NCI-H1092 treated with DMSO at 0.1 percent for 48 hours (cell line): ENCODE results near the gene CCM2.
"Not testable (repeated sequence)": the region's sequence is repeated elsewhere in the genome, so short reads cannot be mapped to it uniquely, and the experiment has no call there.

ENCODE experiments used
- DNase-seq: peaks from one replicate; lab custom pipeline; 2025; lab: John Stamatoyannopoulos, UW

CCM2 gene

DNA sequence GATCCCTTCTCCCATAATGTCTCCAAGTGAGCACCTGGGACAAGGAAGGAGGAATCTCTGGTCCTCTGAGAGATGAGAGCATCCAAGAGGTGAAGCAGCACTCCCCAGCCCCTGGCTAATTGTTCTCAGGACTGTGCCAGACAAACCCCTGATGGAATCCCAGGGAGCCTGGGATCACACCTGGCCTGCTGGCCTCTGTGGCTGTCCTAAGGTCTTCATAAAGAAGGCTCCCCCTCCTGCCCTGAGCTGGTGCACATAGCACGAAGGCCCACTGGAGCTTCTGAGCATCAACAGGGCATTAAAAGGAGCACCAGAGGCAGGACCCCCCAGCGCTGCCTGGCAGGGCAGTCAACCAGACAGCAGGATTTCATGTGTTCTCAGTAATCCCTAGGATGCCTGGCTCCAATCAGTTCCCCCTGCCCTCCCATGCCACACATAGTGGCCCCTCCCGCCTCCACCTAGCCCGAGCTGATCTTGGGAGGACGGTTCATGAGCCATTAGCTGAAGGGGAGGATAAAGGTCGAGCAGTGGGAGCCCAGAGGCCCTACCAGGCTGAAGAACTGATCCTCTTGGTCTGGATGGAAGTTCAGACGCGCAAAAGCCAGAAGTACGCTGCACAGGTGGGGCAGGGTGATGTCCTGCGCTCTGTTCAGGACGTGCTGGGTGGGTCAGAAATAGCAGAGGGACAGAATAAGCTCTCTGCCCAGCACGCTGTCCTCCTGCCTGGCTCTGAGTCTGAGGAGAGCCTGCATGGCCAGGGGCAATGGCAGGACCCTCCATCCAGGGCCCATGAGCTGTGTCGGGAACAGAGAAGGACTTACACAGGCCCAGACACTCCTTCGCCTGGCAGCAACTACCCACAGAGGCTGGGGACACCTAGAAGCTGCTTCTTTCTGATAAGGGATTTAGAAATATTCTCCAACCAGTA lies 103.0 kb downstream of the CCM2 start:
- DNase-seq, result no peak

DNA sequence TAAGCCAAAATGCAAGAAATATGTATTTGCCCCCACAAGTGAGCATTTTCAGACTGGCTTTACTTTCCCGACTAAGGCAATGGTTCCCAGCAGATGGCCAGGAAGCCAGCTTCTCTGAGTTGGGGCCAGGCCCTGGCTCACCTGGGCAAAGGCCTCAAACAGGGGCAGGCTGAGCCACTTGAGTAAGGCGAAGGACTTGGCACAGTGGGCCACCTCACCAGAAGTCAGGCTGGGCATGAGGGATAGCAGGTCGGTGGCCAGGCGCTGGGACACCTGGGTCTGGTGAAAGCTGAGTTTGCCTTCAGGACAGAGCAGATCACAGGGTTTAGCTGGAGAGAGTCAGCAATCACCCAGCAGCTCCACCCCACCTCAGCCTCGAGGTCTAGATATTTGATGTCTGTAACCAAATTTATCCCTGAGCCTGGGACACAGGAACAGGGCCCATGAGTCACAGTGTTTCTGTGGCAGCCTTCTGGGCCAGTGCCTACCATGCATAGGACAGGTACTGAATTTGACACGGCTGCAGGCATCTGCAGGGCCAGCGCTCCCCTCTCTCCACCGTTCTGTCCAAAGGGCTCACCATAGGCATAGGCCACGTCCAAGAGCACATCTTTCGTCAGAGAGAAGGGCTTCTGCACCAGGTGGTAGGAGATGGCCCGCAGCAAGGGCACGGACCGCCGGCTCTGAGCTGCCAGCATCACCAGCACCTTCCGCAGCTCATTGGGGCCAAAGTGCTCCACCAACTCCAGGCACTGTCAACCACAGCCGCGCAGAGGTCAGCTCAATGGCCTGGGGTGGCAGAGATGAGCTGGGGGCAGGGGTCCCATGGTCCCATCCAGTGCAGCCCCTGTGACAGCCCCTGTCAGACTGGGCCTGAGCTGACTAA lies 104.2 kb downstream of the CCM2 start:
- no peak for DNase-seq

DNA sequence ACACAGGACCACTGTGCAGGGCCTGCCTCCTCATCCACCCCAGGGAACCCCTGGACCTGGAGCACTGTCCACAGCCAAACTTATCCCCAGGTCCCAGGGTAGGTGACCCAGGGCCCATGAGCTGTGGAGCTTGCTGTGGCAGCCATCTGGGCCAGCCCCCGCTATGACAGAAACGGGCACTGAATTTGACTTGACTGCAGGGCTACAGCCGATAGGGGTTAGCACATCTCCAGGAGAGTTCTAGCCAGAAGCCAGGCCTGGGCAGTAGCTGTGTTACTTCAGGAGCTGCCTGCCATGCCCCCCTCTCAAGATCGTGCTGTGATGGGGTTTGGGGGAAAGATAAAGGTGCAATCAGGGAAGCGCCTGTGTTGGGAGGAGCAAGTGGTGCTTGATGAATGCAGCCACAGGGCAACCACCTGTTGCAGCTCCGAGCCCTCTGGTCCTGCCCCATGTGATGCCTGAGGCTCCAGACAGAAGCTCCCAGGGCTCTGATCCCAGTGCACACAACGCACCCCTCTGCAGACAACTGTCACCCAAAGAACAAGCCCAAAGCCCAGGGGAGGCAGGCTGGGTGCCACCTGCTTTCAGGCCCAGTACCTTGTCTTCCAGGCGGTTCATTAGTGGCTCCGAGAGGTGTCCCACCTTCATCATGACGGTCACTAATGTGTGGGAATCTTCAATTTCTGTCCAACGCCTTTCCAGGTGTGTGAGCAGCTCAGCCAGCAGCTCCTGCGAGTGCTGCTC lies 105.0 kb downstream of the CCM2 start:
- DNase-seq, result no peak

DNA sequence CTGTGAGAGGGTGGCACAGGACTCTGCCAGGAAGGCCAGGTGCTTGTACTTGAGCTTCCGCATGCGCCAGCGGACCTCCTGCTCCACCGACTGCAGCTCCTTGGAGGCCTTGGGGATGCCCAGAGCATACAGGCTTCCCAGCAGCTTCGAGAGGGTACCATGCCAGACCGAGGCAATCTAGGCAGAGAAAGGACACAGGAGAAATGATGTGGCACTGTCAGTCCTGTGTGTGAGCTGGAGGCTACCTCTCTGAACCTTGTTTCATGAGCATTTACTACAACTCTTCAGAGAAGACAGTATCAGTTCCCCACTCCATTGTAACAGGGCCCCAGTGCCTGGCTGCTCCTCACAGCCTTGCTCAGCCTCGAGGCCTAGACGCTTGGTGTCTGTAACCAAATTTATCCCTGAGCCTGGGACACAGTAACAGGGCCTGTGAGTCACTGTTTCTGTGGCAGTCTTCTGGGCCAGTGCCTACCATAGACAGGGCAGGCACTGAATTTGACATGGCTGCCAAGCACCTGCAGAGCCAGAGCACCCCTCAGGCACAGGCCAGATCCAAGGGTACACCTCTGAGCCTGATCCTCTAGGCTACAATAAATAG lies 105.7 kb downstream of the CCM2 start:
- no peak for DNase-seq

DNA sequence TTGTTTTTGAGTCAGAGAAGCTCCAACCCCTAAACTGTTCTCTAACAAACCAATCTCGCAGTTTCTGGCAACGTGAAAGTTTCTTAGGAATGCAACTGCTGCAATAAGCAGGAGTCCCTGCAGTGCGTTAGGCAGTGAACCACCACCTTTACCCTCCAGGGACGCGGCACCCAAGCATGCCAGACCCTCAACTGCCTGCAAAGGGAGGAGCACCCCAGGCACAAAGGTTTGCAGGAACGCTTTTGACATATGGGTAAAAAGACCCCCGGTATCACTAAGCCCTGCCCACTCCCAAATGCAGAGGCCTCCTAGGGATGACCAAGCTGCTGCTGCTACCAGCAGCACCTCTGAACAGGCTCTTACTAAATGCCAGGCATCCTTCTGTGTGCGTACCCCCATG lies 106.8 kb downstream of the CCM2 start:
- no peak for DNase-seq

DNA sequence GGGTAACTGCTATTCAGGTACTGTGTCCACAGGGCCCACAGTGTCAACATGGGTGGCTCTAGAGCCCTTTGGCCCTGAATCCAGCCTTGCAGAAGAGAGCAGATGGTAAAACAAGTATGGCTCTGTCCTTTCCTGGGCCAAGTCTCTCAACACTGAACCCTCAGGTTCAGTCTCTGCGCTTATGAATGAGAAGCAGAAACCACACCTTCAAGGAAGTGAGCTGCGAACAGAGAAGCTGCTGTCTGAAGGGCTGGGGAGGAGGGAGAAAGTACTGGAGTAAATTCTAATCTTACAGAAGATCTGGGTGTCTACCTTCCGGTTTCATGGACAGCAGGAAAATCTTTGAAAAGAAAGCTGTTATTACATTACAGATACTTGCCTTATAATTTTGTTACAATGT lies 107.4 kb downstream of the CCM2 start:
- DNase-seq, result no peak

DNA sequence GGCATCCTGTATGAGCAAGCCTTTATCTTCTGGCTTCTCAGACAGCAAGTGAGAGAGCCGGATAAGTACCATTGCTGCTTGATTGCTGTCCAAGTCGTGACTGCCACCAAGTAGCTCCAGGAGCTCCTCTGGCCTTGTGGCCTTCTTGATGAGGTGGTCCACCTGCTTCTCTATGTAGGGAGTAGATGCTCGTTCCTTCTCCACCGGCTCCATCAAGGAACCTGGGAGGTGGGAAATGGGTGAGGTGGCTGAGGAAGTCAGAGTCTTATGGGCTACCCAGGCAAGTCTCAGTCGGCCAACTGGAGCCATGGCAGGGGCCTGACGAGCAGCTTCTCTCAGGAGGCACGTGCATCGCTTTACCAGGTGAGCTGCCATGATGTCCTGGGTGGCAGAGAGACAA lies 108.9 kb downstream of the CCM2 start:
- DNase-seq, result no peak

DNA sequence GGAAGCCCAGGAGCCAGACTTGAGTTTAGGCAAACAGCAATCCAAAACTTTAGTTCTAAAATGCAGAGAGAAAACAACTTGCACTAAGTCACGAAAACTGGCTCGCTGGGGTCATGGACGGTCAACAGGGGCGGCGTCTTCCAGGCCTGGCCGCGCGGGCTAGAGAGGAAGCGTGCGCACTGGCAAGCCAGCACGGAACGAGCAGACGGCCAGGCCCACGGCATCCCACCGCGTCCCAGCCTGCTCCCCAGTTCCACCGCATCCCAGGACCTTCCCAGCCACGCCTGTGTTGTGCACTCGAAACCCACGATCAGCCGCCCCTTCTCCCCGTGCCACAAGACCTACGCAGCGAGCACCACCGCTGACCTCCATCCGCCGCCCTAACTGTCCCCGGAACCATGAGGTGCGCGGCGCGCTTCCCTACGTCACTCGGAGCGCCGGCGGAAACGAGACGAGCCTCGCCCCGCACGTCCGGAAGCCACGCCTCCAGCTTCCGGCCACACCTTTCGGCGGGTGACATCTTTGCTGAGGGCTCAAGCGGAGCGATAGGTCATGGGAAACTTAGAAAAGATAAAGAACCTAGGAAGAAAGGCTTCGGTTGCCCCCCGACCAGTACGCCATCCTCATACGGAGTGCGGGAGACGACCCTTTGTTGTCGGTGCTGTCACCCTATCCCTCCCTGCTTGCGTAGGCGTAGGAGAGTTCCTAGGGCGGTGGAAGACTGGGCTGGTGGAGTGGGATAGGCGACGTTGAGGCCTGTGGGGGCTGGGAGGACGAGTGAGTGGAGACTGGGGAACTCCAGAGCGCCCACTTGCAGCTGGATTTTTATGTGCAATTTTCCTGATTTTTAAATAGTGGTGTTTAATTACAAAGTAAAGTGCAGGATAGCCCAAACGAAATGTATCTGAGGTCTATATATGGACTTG lies 111.6 kb downstream of the CCM2 start, which contains the start of gene TBRG4:
TSS of gene TBRG4 (minus strand) at position 400 of the 926 bp plus-strand sequence. CDS start 2,460 bp downstream, outside the sequence.
- peak; percentile 98 for DNase-seq

DNA sequence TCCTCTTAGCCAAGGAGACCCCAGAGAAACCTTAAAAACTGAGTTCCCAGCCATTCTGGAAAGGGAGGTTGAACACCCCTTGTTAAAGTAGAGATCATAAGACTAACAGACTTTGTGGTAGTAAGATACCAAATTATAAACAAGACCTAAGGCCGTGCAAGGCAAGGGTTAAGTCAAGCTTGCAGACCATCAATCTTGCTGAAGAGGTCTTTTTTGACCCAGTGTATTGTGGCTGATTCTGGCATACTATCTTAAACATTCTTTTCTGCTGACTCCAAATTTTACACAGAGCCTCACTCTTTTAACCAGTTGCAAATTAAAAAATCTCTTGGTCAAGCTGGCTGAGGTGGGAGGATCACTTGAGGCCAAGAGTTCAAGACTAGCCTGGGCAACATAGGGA lies 112.6 kb downstream of the CCM2 start:
- no peak for DNase-seq

DNA sequence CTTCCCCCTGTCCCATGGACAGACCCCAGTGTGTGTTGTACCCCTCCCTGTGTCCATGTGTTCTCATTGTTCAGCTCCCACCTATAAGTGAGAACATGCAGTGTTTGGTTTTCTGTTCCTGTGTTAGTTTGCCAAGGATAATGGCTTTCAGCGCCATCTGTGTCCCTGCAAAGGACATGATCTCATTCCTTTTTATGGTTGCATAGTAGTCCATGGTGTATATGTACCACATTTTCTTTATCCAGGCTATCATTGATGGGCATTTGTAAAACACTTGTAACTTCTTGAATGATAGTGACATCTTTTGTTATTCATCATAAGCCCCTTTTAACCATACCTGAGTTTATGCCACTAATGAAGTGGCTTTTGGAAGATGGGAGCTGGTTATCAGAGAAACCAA lies 114.3 kb downstream of the CCM2 start:
- DNase-seq, result not testable (repeated sequence)

DNA sequence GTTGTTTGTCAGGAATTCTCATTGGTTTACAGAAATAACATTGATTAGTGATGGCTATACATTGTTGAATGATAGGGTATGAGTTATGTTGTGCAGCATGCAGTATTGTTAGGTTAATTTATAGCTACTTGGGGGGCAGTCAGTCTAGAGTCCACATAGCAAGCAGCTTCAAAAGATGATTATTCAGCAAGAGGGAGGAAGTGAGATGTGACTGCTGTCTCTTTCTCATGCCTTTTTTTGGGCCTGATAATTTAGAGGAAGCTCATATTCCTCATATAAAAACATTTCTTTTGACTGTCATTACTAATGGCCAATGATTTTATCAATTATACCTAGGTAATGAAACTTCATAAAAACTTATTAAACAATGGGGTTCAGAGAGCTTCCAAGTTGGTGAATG lies 114.9 kb downstream of the CCM2 start:
- DNase-seq, result no peak

DNA sequence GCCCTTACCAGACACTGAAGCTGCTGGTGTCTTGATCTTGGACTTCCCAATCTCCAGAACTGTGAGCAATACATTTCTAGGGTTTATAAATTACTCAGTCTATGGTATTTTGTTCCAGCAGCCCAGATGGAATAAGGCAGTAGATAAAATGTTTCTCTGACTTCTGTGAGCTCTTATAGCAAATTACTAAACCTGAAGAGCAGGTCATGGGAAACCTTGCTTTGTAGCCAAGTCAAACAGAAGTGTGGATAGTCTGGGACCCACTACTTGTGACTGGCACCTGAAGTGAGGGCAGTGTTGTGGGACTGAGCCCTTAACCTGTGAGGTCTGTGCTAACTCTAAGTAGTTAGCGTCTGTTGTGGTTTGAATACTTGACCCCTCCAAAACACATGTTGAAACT lies 116.0 kb downstream of the CCM2 start:
- no peak for DNase-seq

DNA sequence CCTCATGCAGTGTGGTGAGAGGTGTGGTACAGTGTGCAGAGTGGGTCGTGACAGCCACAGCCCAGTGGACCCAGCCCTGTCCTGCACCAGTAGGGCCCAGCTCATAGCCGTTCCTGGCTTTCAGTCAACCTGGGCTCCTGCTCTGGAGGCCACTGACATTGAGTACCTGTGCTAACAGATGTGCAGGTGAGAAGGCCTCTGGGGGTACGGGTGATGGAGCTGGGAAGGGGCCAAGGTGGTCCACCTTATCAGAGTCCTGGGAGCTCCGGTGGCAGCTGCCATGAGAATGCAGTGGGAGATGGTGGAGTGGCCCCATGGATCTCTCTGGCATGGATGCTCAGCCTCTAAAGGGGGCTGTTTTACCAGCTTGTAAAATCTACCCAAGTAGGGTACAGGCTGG lies 117.6 kb downstream of the CCM2 start:
- DNase-seq, result no peak

DNA sequence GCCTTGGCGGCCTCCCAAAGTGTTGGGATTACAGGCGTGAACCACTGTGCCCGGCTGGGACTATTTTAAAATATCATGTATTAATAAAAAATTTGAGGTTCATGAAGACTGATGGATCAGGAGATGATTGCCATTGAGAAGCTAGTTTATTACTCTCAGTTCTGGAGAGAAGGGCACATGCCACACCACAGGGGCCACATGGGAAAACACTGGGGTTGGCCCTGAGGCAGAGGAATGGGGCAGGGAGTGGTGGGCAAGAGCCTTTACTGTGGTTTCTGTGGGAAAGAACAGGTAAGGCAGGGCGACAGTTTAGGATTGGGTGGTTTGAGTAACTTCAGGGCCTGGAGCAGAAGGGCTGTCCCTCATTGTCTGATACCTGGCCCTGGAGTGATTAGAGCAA lies 118.3 kb downstream of the CCM2 start:
- no peak for DNase-seq

DNA sequence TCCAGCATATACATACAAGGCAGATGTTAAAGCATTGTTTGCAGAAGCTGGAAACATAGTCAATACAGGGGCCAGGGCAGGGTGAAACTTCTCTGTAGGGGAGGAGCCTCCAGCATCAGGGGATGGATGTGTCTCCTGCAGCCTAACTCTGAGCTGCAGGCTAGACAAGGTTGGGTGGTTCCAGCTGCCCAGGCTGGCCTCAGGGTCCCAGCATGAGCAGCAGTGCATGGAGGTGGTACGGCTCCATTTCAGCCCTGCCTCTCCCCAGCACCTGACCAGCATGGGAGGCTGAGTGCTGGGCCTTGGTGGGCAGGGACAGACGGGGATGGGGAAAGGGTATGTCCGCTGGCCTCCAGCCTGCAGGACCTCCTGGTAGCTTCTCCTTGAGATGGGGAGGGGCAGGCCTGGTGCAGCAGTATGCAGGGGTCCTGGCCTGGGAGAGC lies 118.9 kb downstream of the CCM2 start:
- no peak for DNase-seq

DNA sequence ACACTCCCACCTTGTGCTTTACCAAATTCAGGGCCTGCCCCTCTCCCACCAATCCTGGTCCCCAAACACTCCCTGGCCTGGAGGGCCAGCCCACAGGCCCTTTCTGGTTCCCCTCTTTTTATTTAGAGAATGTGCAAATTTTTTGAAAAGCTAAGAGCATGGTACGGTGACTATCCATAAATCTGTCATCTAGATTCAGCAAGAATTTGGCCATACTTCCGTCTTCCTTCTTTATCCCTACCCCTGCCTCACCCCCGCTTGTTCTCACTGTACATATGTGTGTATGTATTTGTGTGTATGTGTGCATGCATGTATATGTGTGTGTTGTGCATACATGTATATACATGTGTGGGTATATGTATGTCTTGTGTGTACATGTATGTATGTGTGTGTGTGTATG lies 119.5 kb downstream of the CCM2 start:
- no peak for DNase-seq

DNA sequence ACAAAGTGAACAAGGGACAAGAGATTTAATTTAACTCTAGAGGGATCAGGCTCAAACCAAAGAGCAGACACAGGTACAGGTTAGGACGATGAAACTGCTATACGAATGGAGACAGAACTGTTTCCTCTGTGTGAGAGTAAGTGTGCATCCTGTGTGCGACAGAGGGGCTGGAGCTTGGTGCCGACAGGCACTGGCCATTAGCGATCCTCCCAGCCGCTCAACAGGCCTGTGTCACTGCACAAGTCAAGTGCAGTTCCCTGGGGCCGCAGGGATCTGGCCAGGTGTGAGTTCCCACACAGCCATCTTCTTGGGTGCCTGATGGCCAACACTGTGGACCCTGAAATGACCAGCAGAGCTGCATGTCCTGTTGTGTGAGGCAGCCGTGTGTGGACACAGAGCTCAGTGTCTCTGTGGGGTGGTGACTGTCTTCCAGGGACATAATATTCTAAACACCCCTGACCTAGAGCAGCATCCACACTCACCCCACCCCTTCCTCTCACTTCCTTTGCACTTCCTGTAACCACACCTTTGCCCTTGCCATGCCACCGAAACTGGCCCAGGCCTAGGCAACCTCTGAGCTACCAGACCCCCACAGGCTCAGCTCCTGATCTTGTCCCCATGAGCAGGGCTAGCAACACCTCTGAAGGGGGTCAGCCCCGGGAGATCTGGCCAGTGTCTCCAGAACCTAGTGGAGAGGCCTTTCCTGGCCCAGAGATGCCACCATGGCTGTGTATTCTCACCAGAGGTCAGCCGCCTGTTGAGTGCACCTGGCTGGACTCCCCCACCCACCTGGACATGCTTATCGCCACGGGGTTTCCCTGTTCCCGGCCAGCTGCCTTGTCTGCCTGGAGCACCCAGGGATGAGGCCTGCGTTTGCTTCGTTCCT lies 123.2 kb downstream of the CCM2 start:
- DNase-seq, result no peak

DNA sequence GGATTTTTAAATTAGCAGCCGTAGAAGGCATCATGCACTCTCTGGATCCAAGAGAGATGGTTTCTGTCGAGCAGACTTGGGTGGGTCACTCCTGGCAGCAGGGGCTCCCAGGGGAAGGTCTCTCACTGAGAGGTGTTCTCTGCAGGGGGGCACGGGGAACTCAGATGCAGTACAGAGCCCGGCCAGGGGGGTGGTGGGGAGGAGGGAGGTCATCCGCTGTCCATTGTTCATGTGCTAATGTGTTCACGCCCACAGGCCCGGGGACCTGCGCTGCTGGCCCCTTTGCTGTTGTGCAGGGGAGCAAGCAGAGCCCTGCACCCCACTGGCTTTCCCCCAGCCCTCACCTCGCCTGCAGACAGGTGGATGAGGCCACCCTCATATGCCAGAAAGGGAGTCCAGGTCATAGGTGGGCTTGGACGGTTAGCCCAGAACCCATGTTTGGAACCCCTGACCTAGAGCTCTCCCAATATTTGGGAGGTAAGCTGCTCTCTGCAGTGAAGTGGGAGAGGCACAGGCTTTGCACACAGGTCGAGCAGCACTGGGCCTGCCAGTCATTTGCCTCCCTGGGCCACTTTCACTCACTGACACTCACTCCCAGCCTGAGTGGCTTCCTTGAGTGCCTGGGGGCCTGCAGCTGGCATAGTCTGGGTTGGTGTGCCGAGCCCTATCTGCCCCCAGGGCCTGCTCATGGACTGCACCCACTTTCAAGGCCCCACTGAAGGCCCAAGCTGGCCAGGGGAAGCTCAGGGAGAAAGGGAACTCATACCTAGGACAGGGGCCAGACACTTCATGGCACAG lies 124.1 kb downstream of the CCM2 start:
- no peak for DNase-seq
